ENCODE data around the gene LRRN1.
"Not testable (repeated sequence)": the region's sequence is repeated elsewhere in the genome, so short reads cannot be mapped to it uniquely, and the experiment has no call there.

The LRRN1 gene

DNA sequence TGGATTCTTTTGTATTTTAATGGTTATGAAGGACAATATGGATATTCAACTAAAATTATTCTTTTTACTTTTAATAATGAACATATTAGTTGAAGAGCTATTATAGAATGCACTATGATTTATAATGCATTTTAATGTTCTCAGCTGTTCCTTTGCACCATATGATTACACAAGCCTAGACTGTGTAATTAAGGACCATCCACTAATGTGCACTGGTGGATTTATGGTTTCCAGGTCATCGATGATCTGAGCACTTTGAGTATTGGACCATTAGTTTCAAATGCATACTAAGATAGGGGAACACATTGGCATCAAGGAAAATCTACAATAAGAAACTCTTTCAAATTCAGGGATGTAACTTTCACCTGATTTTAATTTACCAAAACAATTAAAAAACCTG is 16.8 kb downstream of the LRRN1 start:
- no peak for DNase-seq (ENCODE audit: low read depth)
- no peak overlapping the region for H3K4me3 ChIP-seq (ENCODE audit: low read depth, low read length)
- TF ChIP-seq, protein P1, sequence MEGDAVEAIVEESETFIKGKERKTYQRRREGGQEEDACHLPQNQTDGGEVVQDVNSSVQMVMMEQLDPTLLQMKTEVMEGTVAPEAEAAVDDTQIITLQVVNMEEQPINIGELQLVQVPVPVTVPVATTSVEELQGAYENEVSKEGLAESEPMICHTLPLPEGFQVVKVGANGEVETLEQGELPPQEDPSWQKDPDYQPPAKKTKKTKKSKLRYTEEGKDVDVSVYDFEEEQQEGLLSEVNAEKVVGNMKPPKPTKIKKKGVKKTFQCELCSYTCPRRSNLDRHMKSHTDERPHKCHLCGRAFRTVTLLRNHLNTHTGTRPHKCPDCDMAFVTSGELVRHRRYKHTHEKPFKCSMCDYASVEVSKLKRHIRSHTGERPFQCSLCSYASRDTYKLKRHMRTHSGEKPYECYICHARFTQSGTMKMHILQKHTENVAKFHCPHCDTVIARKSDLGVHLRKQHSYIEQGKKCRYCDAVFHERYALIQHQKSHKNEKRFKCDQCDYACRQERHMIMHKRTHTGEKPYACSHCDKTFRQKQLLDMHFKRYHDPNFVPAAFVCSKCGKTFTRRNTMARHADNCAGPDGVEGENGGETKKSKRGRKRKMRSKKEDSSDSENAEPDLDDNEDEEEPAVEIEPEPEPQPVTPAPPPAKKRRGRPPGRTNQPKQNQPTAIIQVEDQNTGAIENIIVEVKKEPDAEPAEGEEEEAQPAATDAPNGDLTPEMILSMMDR (IDR thresholded peaks at IDR 0.05; ENCODE audit: low read depth, low read length, missing control alignments): no peak
- in situ Hi-C loops (cut with HindIII; ENCODE audit: low sequenced_read_pairs): no loop called here

DNA sequence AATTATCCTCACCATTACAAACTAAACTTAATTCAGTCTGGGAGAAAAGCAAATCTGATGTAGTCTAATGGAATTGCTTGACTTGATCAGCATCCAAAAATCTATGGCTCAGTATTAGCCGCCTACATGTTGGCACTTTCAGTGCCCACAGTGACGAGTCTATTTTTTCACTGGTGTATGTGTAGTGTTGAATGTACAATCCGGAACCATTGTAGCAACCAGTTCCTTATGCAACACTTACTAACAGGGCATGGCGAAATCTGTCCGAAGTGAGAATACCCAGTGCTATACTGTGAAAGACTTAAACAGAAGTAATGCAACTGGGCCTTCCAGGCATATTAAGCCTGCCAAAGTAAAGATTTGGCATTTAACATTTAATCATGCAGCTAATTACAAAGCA is 18.6 kb downstream of the LRRN1 start:
- DNase-seq (ENCODE audit: low read depth): no peak
- no peak overlapping the region for H3K4me3 ChIP-seq (ENCODE audit: low read depth, low read length)
- in situ Hi-C loops (cut with HindIII; ENCODE audit: low sequenced_read_pairs): no loop called here
- TF ChIP-seq, protein P1 (IDR thresholded peaks at IDR 0.05; ENCODE audit: low read depth, low read length, missing control alignments): no peak

GRCh38 chr3:3821777-3822176 is 22.5 kb downstream of the LRRN1 start:
- DNase-seq (ENCODE audit: low read depth): no peak
- in situ Hi-C loops (cut with HindIII; ENCODE audit: low sequenced_read_pairs): no loop called here
- TF ChIP-seq, protein P1 (IDR thresholded peaks at IDR 0.05; ENCODE audit: low read depth, low read length, missing control alignments): no peak
- H3K4me3 ChIP-seq (ENCODE audit: low read depth, low read length): no peak overlapping the region

GRCh38 chr3:3825035-3825434 is 25.8 kb downstream of the LRRN1 start:
- no peak for DNase-seq (ENCODE audit: low read depth)
- TF ChIP-seq, protein P1 (IDR thresholded peaks at IDR 0.05; ENCODE audit: low read depth, low read length, missing control alignments): no peak
- in situ Hi-C loops (cut with HindIII; ENCODE audit: low sequenced_read_pairs): no loop called here
- no peak overlapping the region for H3K4me3 ChIP-seq (ENCODE audit: low read depth, low read length)

DNA sequence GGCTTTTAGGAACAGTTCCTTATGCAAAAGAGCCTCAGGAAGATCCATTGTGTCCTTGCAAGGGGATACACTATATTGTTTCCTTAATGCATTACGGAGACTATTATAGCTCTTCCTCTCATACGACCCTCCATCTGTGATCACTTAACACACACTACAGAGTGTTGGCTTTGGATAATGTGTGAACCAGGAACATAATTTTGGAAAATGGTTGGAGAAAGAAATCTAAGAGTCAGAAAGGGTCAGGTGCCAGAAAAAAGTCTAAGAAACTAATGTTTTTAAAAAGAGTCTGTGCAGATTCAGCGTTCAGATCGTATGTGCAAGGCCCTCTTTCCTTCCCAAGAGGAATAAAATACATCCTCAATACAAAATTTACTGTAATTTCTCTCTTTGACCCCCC is 27.3 kb downstream of the LRRN1 start:
- H3K4me3 ChIP-seq (ENCODE audit: low read depth, low read length): no peak overlapping the region
- DNase-seq (ENCODE audit: low read depth): no peak
- TF ChIP-seq, protein P1 (IDR thresholded peaks at IDR 0.05; ENCODE audit: low read depth, low read length, missing control alignments): no peak
- in situ Hi-C loops (cut with HindIII; ENCODE audit: low sequenced_read_pairs): no loop called here

- TF ChIP-seq, protein P1 (IDR thresholded peaks at IDR 0.05; ENCODE audit: low read depth, low read length, missing control alignments): no peak
- DNase-seq (ENCODE audit: low read depth): no peak
- in situ Hi-C loops (cut with HindIII; ENCODE audit: low sequenced_read_pairs): no loop called here
- H3K4me3 ChIP-seq (ENCODE audit: low read depth, low read length): no peak overlapping the region
Measured at GRCh38 chr3:3827111-3827510, 27.9 kb downstream of the LRRN1 start.

DNA sequence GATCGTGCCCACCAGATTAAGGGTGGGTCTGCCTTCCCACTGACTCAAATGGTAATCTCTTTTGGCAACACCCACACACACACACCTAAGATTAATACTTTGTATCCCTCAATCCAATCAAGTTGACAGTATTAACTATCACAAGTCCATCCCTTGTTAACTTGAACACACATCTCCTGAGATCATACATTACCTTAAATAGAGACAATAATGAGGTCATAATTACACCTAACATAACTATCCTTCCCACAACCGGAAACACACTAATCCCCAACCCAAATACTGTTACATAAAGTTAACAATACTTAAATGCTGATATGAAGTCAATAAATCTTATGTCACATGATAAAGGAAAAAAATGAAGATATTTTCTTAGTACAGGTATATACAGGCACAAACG is 29.2 kb downstream of the LRRN1 start:
- in situ Hi-C loops (cut with HindIII; ENCODE audit: low sequenced_read_pairs); H3K4me3 ChIP-seq (ENCODE audit: low read depth, low read length); DNase-seq (ENCODE audit: low read depth): not testable (repeated sequence)

Data from astrocyte of the cerebellum (primary cell).